Osteocyte (in vitro differentiated cells): ENCODE measurements around the gene GRB10. TPM values are rescaled to one million over a fixed set of nuclear protein-coding genes. Genes with fewer than 3 reads are reported as not detected.

Source experiments
- DNase-seq: peaks from one replicate; pipeline ENCODE4 v3.0.0; 2021; ENCODE audit warnings: mixed read lengths; ENCODE audit not compliant: unreplicated experiment; ENCODE audit errors: extremely low spot score
- H3K27ac Mint-ChIP-seq: one replicate; pipeline ENCODE4 v1.8.0; 2021; ENCODE audit warnings: mild to moderate bottlenecking, mixed read lengths; ENCODE audit not compliant: unreplicated experiment
- H3K27me3 Mint-ChIP-seq: one replicate; pipeline ENCODE4 v1.8.0; 2021; ENCODE audit warnings: mixed read lengths; ENCODE audit not compliant: unreplicated experiment
- H3K36me3 Mint-ChIP-seq: one replicate; pipeline ENCODE4 v1.8.0; 2021; ENCODE audit warnings: mixed read lengths; ENCODE audit not compliant: unreplicated experiment
- H3K4me1 Mint-ChIP-seq: one replicate; pipeline ENCODE4 v1.8.0; 2021; ENCODE audit warnings: mixed read lengths; ENCODE audit not compliant: unreplicated experiment
- H3K4me3 Mint-ChIP-seq: one replicate; pipeline ENCODE4 v1.8.0; 2021; ENCODE audit warnings: mild to moderate bottlenecking, moderate library complexity, mixed read lengths; ENCODE audit not compliant: unreplicated experiment
- H3K9me3 Mint-ChIP-seq: one replicate; pipeline ENCODE4 v1.8.0; 2021; ENCODE audit warnings: mixed read lengths; ENCODE audit not compliant: unreplicated experiment
- CTCF ChIP-seq: fragments of 200-600 bp; sonication (generic); IDR thresholded peaks from 2 replicates; pipeline ENCODE4 v1.5.0; 2021; ENCODE audit warnings: antibody characterized with exemption, mild to moderate bottlenecking, moderate library complexity
- total RNA-seq: library from RNA; stranded (reverse); gene quantifications from 2 replicates; pipeline ENCODE4 v1.2.1, GENCODE V29; 2021

The GRB10 gene
- total RNA-seq, 1 donor from 2014 or later = 51.3 TPM

- Mint-ChIP-seq H3K4me3 (no peak overlapping the region), H3K36me3 (peaks cover 13% of the 10 kb centered on the region), H3K9me3 (peaks cover 4% of the 10 kb centered on the region), H3K27me3 (no peaks in the 10 kb centered on the region), H3K27ac (no peak overlapping the region), H3K4me1 (peaks cover 38% of the 10 kb centered on the region)
- no peak for TF ChIP-seq CTCF
- no peak for DNase-seq
These were observed 16.4 kb downstream of the GRB10 start for GRCh38 chr7:50766106-50766848.

GRCh38 chr7:50762337-50762736, 20.4 kb downstream of the GRB10 start:
- Mint-ChIP-seq H3K27me3 (no peaks in the 10 kb centered on the region), H3K9me3 (peaks cover 4% of the 10 kb centered on the region), H3K4me3 (no peak overlapping the region), H3K4me1 (peaks cover 26% of the 10 kb centered on the region), H3K27ac (no peak overlapping the region), H3K36me3 (peaks cover 15% of the 10 kb centered on the region)
- TF ChIP-seq CTCF = no peak
- no peak for DNase-seq

- H3K27ac Mint-ChIP-seq = no peak overlapping the region
- peaks cover 22% of the 10 kb centered on the region for H3K4me1 Mint-ChIP-seq
- no peak overlapping the region for H3K4me3 Mint-ChIP-seq
These were observed 21.0 kb downstream of the GRB10 start for GRCh38 chr7:50761713-50762112.

GRCh38 chr7:50757703-50758390, 24.8 kb downstream of the GRB10 start:
- Mint-ChIP-seq H3K27me3 (no peaks in the 10 kb centered on the region), H3K9me3 (no peaks in the 10 kb centered on the region), H3K4me1 (peaks cover 12% of the 10 kb centered on the region), H3K27ac (peak overlapping the region; percentile 68), H3K36me3 (peaks cover 14% of the 10 kb centered on the region), H3K4me3 (no peak overlapping the region)
- DNase-seq = no peak
- TF ChIP-seq CTCF = no peak

More at GRCh38 chr7:50761713-50762112, 21.0 kb downstream of the GRB10 start:
- H3K9me3 Mint-ChIP-seq = peaks cover 4% of the 10 kb centered on the region
- no peak for TF ChIP-seq CTCF
- no peaks in the 10 kb centered on the region for H3K27me3 Mint-ChIP-seq
- peaks cover 15% of the 10 kb centered on the region for H3K36me3 Mint-ChIP-seq
- DNase-seq = no peak

- peaks cover 15% of the 10 kb centered on the region for H3K4me1 Mint-ChIP-seq
These were observed 26.5 kb downstream of the GRB10 start for GRCh38 chr7:50756180-50756579.

More at GRCh38 chr7:50756180-50756579, 26.5 kb downstream of the GRB10 start:
- no peak overlapping the region for H3K4me3 Mint-ChIP-seq
- peaks cover 11% of the 10 kb centered on the region for H3K36me3 Mint-ChIP-seq
- H3K9me3 Mint-ChIP-seq = no peaks in the 10 kb centered on the region
- no peak for TF ChIP-seq CTCF
- no peak for DNase-seq
- H3K27ac Mint-ChIP-seq = no peak overlapping the region
- H3K27me3 Mint-ChIP-seq = no peaks in the 10 kb centered on the region
